Tibial artery (tissue), 4 donors: ENCODE results near the gene FBXL17.

ENCODE experiments used
- DNase-seq, 2 donors: peaks; one replicate each; pipeline ENCODE4 v3.0.0-alpha.2; 2019
- H3K27ac ChIP-seq, 2 donors: fragments of 200-600 bp; sonication (generic) in 1 of 2; 1 replicate in 1 of 2; 2 replicates in 1 of 2; pipeline ENCODE4 v1.5.1; 2018 to 2019; ENCODE audit warnings: mild to moderate bottlenecking in 1 of 2
- H3K27me3 ChIP-seq, 2 donors: fragments of 200-600 bp; sonication (generic) in 1 of 2; one replicate each; pipeline versions ENCODE4 v1.5.1 to v1.6.0; 2016 to 2019
- H3K36me3 ChIP-seq, 3 donors: fragments of 200-600 bp; sonication (generic) in 2 of 3; one replicate each; pipeline ENCODE4 v1.5.1; 2016 to 2019; ENCODE audit warnings: mild to moderate bottlenecking in 2 of 3
- H3K4me1 ChIP-seq, 4 donors: fragments of 200-600 bp; sonication (generic) in 2 of 4; 1 replicate in 3 of 4; 2 replicates in 1 of 4; pipeline ENCODE4 v1.5.1; 2016 to 2019
- H3K4me3 ChIP-seq, 2 donors: fragments of 200-600 bp; sonication (generic) in 1 of 2; 1 replicate in 1 of 2; 2 replicates in 1 of 2; pipeline ENCODE4 v1.5.1; 2018 to 2019; ENCODE audit warnings: mild to moderate bottlenecking in 2 of 2
- H3K9me3 ChIP-seq, 3 donors: fragments of 200-600 bp; sonication (generic) in 1 of 3; one replicate each; pipeline ENCODE4 v1.5.1; 2016 to 2019
- CTCF ChIP-seq, 2 experiments: fragments of 200-600 bp in 1 of 2; fragments of 450-650 bp in 1 of 2; IDR thresholded peaks; one replicate each; pipeline ENCODE4 v1.5.1; 2017 to 2019; ENCODE audit warnings: antibody characterized with exemption in 2 of 2, mild to moderate bottlenecking in 1 of 2, moderate library complexity in 1 of 2
- intact Hi-C: fragments of 100-400 bp; cut with DNase I; formaldehyde crosslinking; loops from one replicate; pipeline ENCODE4 v1.15.0; 2023; ENCODE audit warnings: low total_unique reads

FBXL17 gene

GRCh38 chr5:108249785-108250426 lies 132.0 kb downstream of the FBXL17 start:
- intact Hi-C loops = no loop called here
- Histone ChIP-seq H3K4me1 (peaks cover 0 to 18% (median 0%) of the 10 kb centered on the region in 4 donors), H3K9me3 (no peaks in the 10 kb centered on the region), H3K27ac (no peak overlapping the region), H3K27me3 (no peaks in the 10 kb centered on the region), H3K36me3 (no peaks in the 10 kb centered on the region), H3K4me3 (no peak overlapping the region)
- DNase-seq = no peak
- TF ChIP-seq CTCF (IDR thresholded peaks at IDR 0.05) = no peak

GRCh38 chr5:108249095-108249784 lies 132.7 kb downstream of the FBXL17 start:
- Histone ChIP-seq H3K4me3 (no peak overlapping the region), H3K4me1 (peaks cover 0 to 18% (median 0%) of the 10 kb centered on the region in 4 donors), H3K9me3 (no peaks in the 10 kb centered on the region), H3K27me3 (no peaks in the 10 kb centered on the region), H3K27ac (no peak overlapping the region), H3K36me3 (no peaks in the 10 kb centered on the region)
- intact Hi-C loops = no loop called here
- DNase-seq = no peak
- TF ChIP-seq CTCF (IDR thresholded peaks at IDR 0.05) = no peak

GRCh38 chr5:108238936-108239887 lies 142.7 kb downstream of the FBXL17 start:
- no peaks in the 10 kb centered on the region for H3K36me3 ChIP-seq
- H3K4me1 ChIP-seq = no peaks in the 10 kb centered on the region
- H3K27ac ChIP-seq = no peak overlapping the region
- H3K27me3 ChIP-seq = no peaks in the 10 kb centered on the region
- intact Hi-C loops = no loop called here
- H3K4me3 ChIP-seq = no peak overlapping the region
- no peak for TF ChIP-seq CTCF (IDR thresholded peaks at IDR 0.05)
- H3K9me3 ChIP-seq = no peaks in the 10 kb centered on the region
- DNase-seq = no peak

- intact Hi-C loops = no loop called here
- no peak for DNase-seq
- TF ChIP-seq CTCF (IDR thresholded peaks at IDR 0.05) = no peak
- Histone ChIP-seq H3K4me1 (no peaks in the 10 kb centered on the region), H3K4me3 (no peak overlapping the region), H3K36me3 (no peaks in the 10 kb centered on the region), H3K27ac (no peak overlapping the region), H3K9me3 (no peaks in the 10 kb centered on the region), H3K27me3 (no peaks in the 10 kb centered on the region)
These were observed 143.4 kb downstream of the FBXL17 start for GRCh38 chr5:108238461-108238860.

- no peaks in the 10 kb centered on the region for H3K27me3 ChIP-seq
- H3K4me3 ChIP-seq = no peak overlapping the region
- no peaks in the 10 kb centered on the region for H3K36me3 ChIP-seq
- no peak for TF ChIP-seq CTCF (IDR thresholded peaks at IDR 0.05)
- no peak overlapping the region for H3K27ac ChIP-seq
- no peaks in the 10 kb centered on the region for H3K9me3 ChIP-seq
- H3K4me1 ChIP-seq = no peaks in the 10 kb centered on the region
- intact Hi-C loops = no loop called here
- DNase-seq = no peak
These were observed 148.2 kb downstream of the FBXL17 start for GRCh38 chr5:108233617-108234155.
